Bone marrow (tissue), 2 donors: ENCODE results near the gene PPP1R14B.

ENCODE experiments used
- DNase-seq, 2 donors: peaks; one replicate each; lab custom pipeline; 2025; lab: John Stamatoyannopoulos, UW

Gene PPP1R14B

DNA sequence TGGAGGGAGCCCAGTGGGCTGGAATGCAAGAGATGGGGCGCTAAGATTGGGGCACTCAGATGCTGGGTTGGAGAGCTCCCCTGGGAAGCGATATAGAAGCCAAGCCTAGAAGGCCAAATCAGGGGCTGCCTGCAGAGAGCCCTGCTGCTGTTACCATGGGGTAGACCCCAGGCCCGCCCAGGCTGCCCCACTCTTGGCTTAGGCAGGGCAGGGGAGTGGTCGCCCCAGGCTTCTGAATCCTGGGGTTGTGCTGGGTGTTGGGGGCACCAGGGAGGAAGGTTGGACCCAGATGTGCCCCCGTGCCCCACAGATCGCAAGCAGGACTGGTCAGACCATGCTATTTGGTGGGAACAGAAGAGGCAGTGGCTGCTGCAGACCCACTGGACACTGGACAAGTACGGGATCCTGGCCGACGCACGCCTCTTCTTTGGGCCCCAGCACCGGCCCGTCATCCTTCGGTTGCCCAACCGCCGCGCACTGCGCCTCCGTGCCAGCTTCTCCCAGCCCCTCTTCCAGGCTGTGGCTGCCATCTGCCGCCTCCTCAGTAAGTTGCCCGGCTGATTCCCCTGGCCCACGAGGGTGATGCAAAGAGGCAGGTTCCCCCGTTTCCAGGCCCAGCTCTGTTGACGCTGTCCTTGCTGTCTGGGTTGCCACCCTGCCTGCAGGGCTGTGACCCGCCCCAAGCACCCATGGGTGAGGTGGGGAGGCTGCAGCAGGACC is 36.3 kb downstream of the PPP1R14B start:
- no peak for DNase-seq

DNA sequence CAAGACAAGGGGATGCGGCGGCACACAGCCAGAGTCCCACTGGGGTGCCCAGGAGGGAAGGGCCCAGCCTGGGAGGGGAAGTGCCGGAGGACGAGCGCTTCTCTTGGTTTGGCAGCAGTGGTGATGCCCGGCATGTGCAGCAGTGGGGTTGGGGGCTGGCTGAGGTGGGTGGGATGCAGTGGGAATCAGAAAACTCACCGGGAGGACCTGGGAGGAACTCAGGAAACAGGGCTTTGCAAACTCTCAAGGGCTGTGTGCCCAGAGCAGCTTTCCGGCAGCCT is 37.2 kb downstream of the PPP1R14B start:
- no peak for DNase-seq

DNA sequence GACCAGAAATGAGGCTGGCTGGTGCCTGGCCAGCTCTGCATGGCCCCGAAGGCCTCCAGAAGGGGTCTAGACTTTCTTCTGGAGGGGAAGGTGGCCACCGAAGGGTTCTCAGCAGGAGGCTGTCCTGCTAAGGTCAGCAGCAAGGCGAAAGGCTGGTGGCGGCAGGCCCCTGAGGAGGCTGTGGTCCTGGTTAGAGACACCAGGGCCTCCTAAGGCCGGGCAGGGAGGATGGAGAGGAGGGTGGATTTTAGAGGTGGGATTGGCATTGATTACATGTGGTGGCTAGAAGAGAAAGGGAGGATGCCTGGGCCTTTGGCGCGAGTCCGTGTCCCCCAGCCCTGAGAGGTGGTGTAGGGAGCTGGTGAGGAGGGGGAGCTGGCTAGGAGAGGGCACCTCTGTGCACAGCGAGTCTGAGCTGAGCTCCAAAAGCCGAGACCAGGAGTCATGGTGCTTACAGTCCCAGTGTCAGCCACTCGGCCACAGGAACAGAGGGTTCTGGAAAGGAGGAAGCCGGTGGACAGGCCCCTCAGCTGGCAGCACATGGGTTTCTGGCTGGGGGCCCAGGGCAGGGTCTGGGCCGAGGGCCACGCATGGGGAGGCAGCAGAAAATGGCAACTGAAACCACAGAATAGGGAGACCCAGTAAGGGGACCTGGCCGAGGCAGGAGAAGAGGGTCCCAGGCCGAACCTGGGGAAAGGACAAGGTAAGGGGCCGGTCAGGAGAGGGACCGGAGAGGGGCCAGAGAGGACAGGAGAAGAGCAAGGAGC is 37.8 kb downstream of the PPP1R14B start:
- DNase-seq = no peak

DNA sequence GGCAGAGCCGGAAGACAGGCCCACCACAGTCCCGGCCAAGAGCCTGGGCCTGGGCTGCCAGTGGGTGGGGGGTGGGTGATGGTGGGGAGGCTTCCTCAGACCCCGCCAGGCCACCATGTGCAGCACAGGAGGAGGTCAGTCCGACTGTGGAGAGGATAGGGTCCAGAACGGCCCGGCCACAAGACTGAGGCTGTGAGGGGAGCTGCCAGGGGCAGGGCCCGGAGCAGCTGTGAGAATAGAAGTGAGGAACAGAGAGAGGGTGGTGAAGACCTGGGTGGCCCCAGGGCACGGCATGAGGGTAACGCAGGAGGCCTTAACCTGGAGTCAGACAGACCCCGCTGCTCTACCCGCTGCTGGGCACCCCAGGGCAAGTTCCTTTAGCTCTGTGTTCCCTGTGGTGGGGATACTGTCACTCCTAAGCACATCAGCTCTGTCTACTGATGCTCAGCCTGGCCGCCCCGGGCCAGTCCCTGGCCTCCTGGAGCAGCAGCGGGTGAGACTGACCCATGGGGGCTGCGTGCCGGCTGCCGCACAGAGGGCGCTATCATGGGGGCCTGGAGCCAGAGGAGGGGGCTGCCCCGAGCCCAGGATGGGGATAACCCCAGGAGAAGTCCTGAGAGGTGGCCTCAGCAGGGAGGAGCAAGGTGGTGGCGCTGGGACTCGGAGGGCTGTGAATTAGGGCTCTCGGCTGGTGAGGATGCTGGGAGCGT is 38.5 kb downstream of the PPP1R14B start:
- no peak for DNase-seq

DNA sequence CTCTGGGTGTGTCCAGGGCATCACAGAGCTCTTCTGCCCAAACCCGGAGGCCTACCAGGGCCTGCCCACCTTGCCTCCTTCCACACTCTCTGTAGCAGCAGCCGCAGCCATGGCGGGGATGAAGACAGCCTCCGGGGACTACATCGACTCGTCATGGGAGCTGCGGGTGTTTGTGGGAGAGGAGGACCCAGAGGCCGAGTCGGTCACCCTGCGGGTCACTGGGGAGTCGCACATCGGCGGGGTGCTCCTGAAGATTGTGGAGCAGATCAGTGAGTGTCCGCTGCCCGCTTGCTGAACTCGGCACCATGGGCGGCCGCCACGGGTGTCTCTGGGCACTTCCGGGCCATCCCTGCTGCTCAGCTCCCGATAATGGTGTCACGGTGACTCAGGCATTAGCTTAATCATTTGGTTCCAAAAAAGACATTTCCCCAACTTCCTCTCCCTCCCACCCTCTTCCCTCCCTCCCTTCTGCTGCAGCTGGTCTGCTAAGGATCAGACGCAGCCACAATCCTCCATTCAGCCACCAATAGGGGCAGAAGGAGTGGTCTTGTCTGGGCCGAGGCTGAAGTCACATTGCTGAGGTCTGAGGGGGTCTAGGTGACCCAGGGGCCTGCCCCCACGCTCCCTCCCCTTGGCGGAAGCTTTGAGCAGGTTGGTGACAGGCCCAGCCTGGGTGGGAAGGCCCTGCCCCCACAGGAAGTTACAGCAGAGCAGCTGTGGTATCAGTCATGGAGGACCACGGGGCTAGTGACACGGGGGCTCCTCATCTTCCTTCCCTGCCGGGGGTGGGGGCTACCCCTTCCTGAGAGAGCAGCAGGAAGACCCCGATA is 39.3 kb downstream of the PPP1R14B start:
- DNase-seq = peak; percentile 75 to 87

DNA sequence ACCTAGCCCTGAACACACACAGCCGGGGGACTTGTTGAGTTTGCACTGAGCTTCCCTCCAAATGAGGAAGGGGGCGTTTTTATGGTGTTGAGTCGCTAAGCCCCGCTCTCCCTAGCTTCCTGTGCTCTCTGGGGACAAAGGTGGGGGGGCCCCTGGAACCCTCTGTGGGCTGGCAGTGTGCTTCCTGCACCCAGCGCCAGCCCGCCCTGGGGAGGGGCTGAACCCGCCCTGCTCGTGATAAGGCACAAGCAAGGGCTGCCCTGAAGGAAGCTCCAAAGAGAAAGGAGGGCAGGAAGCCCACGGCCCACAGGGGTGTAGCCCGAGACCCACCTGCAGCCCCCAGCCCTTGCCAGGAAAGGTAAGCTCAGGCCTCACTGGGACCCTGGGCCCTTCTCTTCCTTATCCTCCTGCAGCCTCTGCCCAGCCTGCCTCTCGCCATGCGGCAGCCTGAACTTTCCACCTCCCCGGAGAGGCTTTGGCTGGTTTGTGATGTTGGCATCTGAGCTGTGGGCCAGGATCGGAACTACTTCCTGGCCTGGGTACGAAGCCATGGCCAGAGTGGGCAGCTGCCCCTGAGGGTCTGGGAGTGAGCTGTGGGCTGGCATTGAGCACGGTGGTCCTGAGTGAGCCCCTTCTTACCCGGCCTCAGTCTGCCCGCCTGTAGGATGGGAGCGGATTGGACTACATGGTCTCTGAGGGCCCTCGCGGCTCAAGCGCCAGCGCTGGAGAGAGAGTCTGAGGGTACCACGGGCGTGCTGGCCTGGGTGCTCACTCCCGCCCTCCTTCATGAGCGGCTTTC is 40.1 kb downstream of the PPP1R14B start, which contains the start of gene FERMT3:
TSS of gene FERMT3 (plus strand) at position 265 of the 799 bp plus-strand sequence. CDS start 644 bp downstream, outside the sequence.
- peak; percentile 40 to 91 for DNase-seq

DNA sequence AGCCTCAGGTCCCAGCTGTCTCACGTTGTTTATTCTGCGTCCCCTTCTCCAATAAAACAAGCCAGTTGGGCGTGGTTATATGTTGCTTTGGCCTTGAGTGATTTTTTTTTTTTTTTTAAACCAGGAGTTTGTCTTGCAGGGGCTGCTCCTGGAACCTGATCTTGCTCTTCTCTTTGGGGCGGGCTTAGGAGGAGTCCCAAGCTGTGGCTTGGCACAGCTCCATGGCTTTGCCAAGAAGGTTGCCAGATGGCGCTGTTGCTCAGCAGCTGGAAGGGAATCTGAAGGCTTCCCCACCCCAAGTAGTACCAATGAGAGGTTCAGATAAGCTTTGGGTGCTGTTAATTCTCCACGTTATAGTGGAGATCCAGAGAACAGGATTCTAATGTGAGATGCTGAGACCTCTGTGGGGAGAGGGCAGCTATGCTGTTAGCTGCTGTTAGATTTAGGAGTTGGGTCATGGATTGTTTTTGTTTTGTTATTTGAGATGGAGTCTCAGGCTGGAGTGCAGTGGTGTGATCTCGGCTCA is 42.2 kb downstream of the PPP1R14B start:
- DNase-seq = peak; percentile 49 to 86

DNA sequence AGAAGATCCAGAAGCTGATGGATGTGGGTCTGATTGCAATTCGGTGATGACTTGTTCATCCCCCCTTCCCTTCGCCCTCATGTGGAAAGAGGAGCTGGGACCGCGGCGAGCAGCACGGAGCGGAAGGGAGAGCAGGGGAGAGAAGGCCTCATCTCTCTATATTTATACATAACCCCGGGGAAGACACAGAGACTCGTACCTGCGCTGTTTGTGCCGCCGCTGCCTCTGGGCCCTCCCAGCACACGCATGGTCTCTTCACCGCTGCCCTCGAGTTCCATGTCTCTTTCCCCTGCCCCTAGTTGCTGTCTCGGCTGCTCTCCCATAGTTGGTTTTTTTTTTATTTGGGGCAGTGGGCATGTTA is 42.7 kb downstream of the PPP1R14B start:
- DNase-seq = no peak

DNA sequence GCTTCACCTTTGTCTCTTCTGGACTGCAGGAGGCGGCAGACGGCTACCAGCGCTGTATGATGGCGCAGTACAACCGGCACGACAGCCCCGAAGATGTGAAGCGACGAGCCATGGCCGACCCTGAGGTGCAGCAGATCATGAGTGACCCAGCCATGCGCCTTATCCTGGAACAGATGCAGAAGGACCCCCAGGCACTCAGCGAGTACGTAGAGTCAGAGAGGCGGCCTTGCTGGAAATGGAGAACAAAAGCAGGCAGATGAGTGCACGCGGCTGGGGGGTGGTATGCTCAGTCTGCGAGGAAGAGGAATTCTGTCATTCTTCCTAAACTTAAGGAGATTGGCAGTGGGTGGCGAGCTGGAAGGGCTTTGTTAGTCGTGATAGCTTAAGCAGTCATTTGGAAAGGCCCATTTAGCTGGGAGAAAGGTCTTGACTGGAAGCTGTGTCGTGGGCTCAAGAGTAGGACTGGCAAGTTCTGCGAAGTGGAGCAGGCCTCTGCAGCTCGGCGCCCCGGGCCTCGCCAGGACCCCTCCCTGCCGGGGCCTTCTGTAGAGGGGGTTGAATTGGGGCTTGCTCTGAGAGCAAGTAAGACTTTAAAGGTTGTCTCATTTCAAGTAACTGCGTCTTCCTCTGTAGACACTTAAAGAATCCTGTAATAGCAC is 43.2 kb downstream of the PPP1R14B start:
- no peak for DNase-seq

DNA sequence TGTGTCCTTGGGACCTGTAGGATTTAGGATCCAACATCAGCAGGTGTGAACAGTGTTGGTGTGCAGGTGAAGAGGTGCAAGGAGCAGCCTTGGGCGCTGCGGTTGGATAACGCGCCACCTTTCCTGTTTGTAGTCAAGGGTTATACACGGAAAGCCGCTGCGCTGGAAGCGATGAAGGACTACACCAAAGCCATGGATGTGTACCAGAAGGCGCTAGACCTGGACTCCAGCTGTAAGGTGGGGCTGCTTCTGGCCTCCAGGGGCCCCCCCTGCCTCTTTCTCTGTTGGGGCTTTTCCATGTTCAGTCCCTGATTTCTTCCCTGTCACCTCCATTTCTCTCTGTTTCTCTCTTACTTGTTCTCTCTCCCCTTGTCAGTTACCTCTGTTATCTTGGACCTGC is 43.8 kb downstream of the PPP1R14B start:
- DNase-seq = no peak

DNA sequence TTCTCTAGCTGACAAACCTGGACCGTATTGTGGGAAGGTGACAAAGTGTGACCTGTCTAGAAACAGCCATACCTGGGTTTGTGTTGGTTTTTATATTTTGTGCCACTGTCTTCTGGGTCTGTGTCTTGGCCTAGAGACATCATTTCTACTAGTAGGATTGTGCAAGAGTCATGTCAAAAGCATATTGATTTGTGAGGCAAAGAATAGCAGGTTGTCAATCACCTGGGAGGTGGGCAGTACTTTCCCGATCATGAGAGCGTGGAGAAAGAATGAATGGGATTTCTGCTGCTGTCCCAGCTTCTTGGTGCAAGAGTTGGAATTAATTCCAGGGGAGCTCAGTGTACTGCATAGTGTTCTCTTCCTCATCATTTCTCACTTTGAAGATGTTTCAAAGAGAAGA is 45.2 kb downstream of the PPP1R14B start:
- no peak for DNase-seq

DNA sequence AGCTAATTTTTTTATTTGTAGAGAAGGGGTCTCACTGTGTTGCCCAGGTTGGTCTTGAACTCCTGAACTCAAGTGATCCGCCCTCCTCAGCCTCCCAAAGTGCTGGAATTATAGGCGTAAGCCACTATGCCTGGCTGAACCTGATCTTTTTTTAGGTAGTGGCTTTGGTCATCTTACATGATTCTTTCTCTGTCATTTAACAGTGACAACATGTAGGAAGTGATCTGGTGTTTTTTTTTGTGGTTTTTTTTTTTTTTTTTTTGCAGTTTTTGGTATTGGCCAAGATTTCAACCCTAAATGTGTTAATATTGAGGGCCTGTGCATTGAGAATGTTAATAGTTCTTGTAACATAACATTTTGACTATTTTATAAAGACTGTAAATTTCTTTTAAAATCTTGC is 48.2 kb downstream of the PPP1R14B start:
- no peak for DNase-seq

DNA sequence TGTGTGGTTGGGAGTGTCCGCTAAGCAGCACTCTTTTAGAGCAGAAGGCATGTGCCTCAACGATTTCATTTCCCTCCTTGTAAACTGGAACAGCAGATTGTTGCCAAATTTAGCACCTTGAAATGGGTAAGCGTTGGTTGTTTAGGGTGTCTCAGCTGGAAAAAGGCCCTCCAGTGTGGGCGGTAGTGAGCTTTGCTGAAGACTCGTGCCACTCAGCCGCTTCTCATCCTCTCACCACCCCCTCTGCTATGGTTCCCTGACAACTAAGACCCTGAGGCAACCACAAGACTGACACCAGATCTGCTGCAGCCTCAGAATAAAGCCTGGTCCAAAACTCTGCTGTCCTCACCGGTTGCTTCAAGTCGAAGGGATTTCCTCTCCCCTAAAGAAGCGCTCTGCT is 50.1 kb downstream of the PPP1R14B start:
- no peak for DNase-seq
